HCT116 (cell line): ENCODE measurements around the gene RELL1. TPM values are rescaled to one million over a fixed set of nuclear protein-coding genes. Genes with fewer than 3 reads are reported as not detected.

ENCODE experiments used
- ATAC-seq: fragments of 200-7000 bp; cut with Tn5 transposase; 2 replicates; pipeline ENCODE4 v1.9.1; 2020; ENCODE audit warnings: mild to moderate bottlenecking, moderate library complexity
- BruUV-seq: library from RNA; stranded (reverse); fragments of 400-500 nt; replicated peaks from 2 replicates; lab custom pipeline; 2021; lab: Mats Ljungman, UMichigan
- CTCF ChIA-PET: fragments of 300-600 bp; sonication (Branson Sonifier 250); formaldehyde crosslinking; loops from one replicate; lab custom pipeline; 2021; ENCODE audit warnings: antibody characterized with exemption; lab: Charles Lee
- POLR2A ChIA-PET: fragments of 300-600, 350-600 bp; sonication (Branson Sonifier 250); formaldehyde crosslinking; loops from one replicate; lab custom pipeline; 2021; ENCODE audit warnings: antibody characterized with exemption; lab: Charles Lee
- RAD21 ChIA-PET, 2 experiments: fragments of 300-600 bp; sonication (Branson Sonifier 250); formaldehyde crosslinking; loops; one replicate each; lab custom pipeline; 2023; ENCODE audit warnings: low total read pairs in 2 of 2; ENCODE audit not compliant: uncharacterized antibody in 2 of 2, unreplicated experiment in 2 of 2, low non-redundant PET in 1 of 2; lab: Charles Lee
- DNase-seq: peaks from one replicate; pipeline ENCODE4 v3.0.0-alpha.2; 2010; ENCODE audit warnings: low read depth, low spot score
- H2AFZ ChIP-seq: fragments of 200-600 bp; shearing (Covaris generic), sonication (generic); 2 replicates; pipeline ENCODE4 v1.6.1; 2017; ENCODE audit warnings: low read depth, mixed run types, mixed read lengths, antibody characterized with exemption, low read length; ENCODE audit not compliant: poor library complexity, severe bottlenecking
- H3K27ac ChIP-seq: 2 replicates; pipeline ENCODE4 v1.5.1; 2012; ENCODE audit warnings: low read depth, low read length
- H3K27me3 ChIP-seq: fragments of 200-600 bp; sonication (generic); 2 replicates; pipeline ENCODE4 v1.6.1; 2016; ENCODE audit warnings: mixed run types, low read length, mixed read lengths; ENCODE audit not compliant: insufficient read depth
- H3K36me3 ChIP-seq, 2 experiments: fragments of 200-500 bp in 1 of 2; fragments of 200-600 bp in 1 of 2; sonication (Bioruptor generic) in 1 of 2; sonication (generic) in 1 of 2; 2 replicates each; pipeline versions ENCODE4 v1.5.1 to v1.6.1; 2014 to 2016; ENCODE audit warnings: low read length in 2 of 2, inconsistent platforms in 1 of 2, mixed read lengths in 1 of 2, mixed run types in 1 of 2; ENCODE audit not compliant: insufficient read depth in 2 of 2, control insufficient read depth in 1 of 2
- H3K4me1 ChIP-seq, 2 experiments: fragments of 200-600 bp in 1 of 2; sonication (generic) in 1 of 2; 2 replicates each; pipeline versions ENCODE4 v1.5.1 to v1.6.1; 2012 to 2017; ENCODE audit warnings: low read length in 2 of 2, inconsistent platforms in 1 of 2, mild to moderate bottlenecking in 1 of 2, mixed read lengths in 1 of 2, mixed run types in 1 of 2, moderate library complexity in 1 of 2; ENCODE audit not compliant: insufficient read depth in 2 of 2, control insufficient read depth in 1 of 2
- H3K4me2 ChIP-seq: fragments of 200-600 bp; sonication (generic); 2 replicates; pipeline ENCODE4 v1.6.1; 2017; ENCODE audit warnings: mixed run types, low read length, mixed read lengths
- H3K4me3 ChIP-seq, 2 experiments: fragments of 200-600 bp in 1 of 2; sonication (generic) in 1 of 2; replicated peaks in 1 of 2; 2 replicates each; pipeline ENCODE4 v1.5.1; 2011 to 2016; ENCODE audit warnings: low read length in 2 of 2, control low read depth in 1 of 2, low read depth in 1 of 2, mild to moderate bottlenecking in 1 of 2, mixed read lengths in 1 of 2, mixed run types in 1 of 2
- H3K79me2 ChIP-seq: fragments of 200-600 bp; sonication (generic); 2 replicates; pipeline ENCODE4 v1.6.1; 2017; ENCODE audit warnings: mild to moderate bottlenecking, mixed run types, low read length, moderate library complexity, mixed read lengths; ENCODE audit not compliant: insufficient read depth
- H3K9ac ChIP-seq: fragments of 200-600 bp; sonication (generic); 2 replicates; pipeline ENCODE4 v1.6.1; 2016; ENCODE audit warnings: low read length, mixed read lengths
- H3K9me2 ChIP-seq: fragments of 200-600 bp; sonication (generic), shearing (Covaris generic); 2 replicates; pipeline ENCODE4 v1.6.1; 2017; ENCODE audit warnings: mixed run types, mild to moderate bottlenecking, moderate library complexity; ENCODE audit not compliant: insufficient read depth
- H3K9me3 ChIP-seq, 2 experiments: fragments of 200-500 bp in 1 of 2; fragments of 200-600 bp in 1 of 2; sonication (Bioruptor generic) in 1 of 2; sonication (generic) in 1 of 2; 2 replicates each; pipeline ENCODE4 v1.6.1; 2014 to 2017; ENCODE audit warnings: low read length in 2 of 2, mixed read lengths in 2 of 2, inconsistent platforms in 1 of 2, low read depth in 1 of 2, mild to moderate bottlenecking in 1 of 2, mixed run types in 1 of 2, moderate library complexity in 1 of 2; ENCODE audit not compliant: control insufficient read depth in 1 of 2, insufficient read depth in 1 of 2
- H4K20me1 ChIP-seq: fragments of 200-600 bp; sonication (generic), shearing (Covaris generic); 2 replicates; pipeline ENCODE4 v1.6.1; 2017; ENCODE audit warnings: mixed run types, mild to moderate bottlenecking, moderate library complexity; ENCODE audit not compliant: insufficient read depth
- ATF3 ChIP-seq: IDR thresholded peaks from 2 replicates; pipeline ENCODE4 v1.6.1; 2012
- CEBPB ChIP-seq: IDR thresholded peaks from 2 replicates; pipeline ENCODE4 v1.6.1; 2012; ENCODE audit warnings: low read depth
- EGR1 ChIP-seq: IDR thresholded peaks from 2 replicates; pipeline ENCODE4 v1.6.1; 2012; ENCODE audit warnings: low read depth
- ELF1 ChIP-seq: IDR thresholded peaks from 2 replicates; pipeline ENCODE4 v1.6.1; 2012; ENCODE audit warnings: low read depth, borderline replicate concordance
- EZH2 ChIP-seq: fragments of 200-600 bp; sonication (generic); IDR thresholded peaks from 2 replicates; pipeline ENCODE4 v1.6.1; 2017; ENCODE audit warnings: antibody characterized with exemption, mixed run types
- EZH2phosphoT487 ChIP-seq: fragments of 200-600 bp; IDR thresholded peaks from 2 replicates; pipeline ENCODE4 v1.6.1; 2018; ENCODE audit warnings: antibody characterized with exemption, borderline replicate concordance
- FOSL1 ChIP-seq: IDR thresholded peaks from 2 replicates; pipeline ENCODE4 v1.6.1; 2012; ENCODE audit warnings: low read depth
- JUND ChIP-seq: IDR thresholded peaks from 2 replicates; pipeline ENCODE4 v1.6.1; 2012
- MAX ChIP-seq: IDR thresholded peaks from 2 replicates; pipeline ENCODE4 v1.6.1; 2012
- POLR2A ChIP-seq: IDR thresholded peaks from 2 replicates; pipeline ENCODE4 v1.7.0; 2011; ENCODE audit warnings: borderline replicate concordance; ENCODE audit not compliant: insufficient read depth, insufficient read length; ENCODE audit errors: extremely low read depth
- POLR2AphosphoS5 ChIP-seq: IDR thresholded peaks from 2 replicates; pipeline ENCODE4 v1.6.1; 2011; ENCODE audit warnings: mild to moderate bottlenecking, low read depth, low read length, moderate library complexity
- RAD21 ChIP-seq: IDR thresholded peaks from 2 replicates; pipeline ENCODE4 v1.6.1; 2012; ENCODE audit warnings: low read depth, mild to moderate bottlenecking
- REST ChIP-seq: IDR thresholded peaks from 2 replicates; pipeline ENCODE4 v1.6.1; 2012; ENCODE audit warnings: low read depth
- SIN3A ChIP-seq: IDR thresholded peaks from 2 replicates; pipeline ENCODE4 v1.6.1; 2012; ENCODE audit warnings: low read depth
- SP1 ChIP-seq: IDR thresholded peaks from 2 replicates; pipeline ENCODE4 v1.6.1; 2012; ENCODE audit warnings: low read depth
- SRF ChIP-seq: IDR thresholded peaks from 2 replicates; pipeline ENCODE4 v1.6.1; 2012; ENCODE audit warnings: low read depth
- TCF7L2 ChIP-seq: IDR thresholded peaks from 2 replicates; pipeline ENCODE4 v1.7.0; 2011; ENCODE audit warnings: borderline replicate concordance, inconsistent platforms; ENCODE audit not compliant: insufficient read depth, insufficient read length; ENCODE audit errors: extremely low read depth
- ZBTB33 ChIP-seq: IDR thresholded peaks from 2 replicates; pipeline ENCODE4 v1.6.1; 2011; ENCODE audit warnings: mild to moderate bottlenecking, low read length, moderate library complexity; ENCODE audit not compliant: insufficient replicate concordance; ENCODE audit errors: extremely low read depth
- ZFX ChIP-seq: fragments of 450-650 bp; IDR thresholded peaks from 2 replicates; pipeline ENCODE4 v1.6.1; 2017
- ZNF274 ChIP-seq: fragments of 200-500 bp; sonication (Bioruptor generic); IDR thresholded peaks from 2 replicates; pipeline ENCODE4 v1.6.1; 2014; ENCODE audit warnings: mild to moderate bottlenecking, low read depth, low read length, inconsistent platforms
- intact Hi-C: fragments of 100-400 bp; cut with micrococcal nuclease; formaldehyde crosslinking; loops from 2 replicates; pipeline ENCODE4 v1.10.0; 2022
- total RNA-seq: library from RNA; stranded (reverse); gene quantifications from one replicate; pipeline ENCODE4 v1.2.1, GENCODE V29; 2021; ENCODE audit not compliant: unreplicated experiment

The RELL1 gene
- total RNA-seq, 1 experiment from 2014 or later: 30.2 TPM

- ATAC-seq: peak; percentile 96
- H4K20me1 ChIP-seq: no peaks in the 10 kb centered on the region
- DNase-seq: peak; percentile 59
- no peaks in the 10 kb centered on the region for H3K79me2 ChIP-seq
- H3K36me3 ChIP-seq: peaks cover under 1 to 15% of the 10 kb centered on the region in 2 experiments; a peak in 1 of 4 replicates
- peaks cover 9 to 17% of the 10 kb centered on the region in 2 experiments for H3K4me1 ChIP-seq
- H3K27me3 ChIP-seq: no peaks in the 10 kb centered on the region
- RAD21 ChIA-PET: no interaction called here
- POLR2A ChIA-PET: no interaction called here
- CTCF ChIA-PET: no interaction called here
- intact Hi-C loops: no loop called here
- no peaks in the 10 kb centered on the region for H3K9me2 ChIP-seq
- H3K27ac ChIP-seq: no peak overlapping the region
- no peak overlapping the region for H3K4me3 ChIP-seq
- peak overlapping the region; percentile 39 for H3K4me2 ChIP-seq
- no peaks in the 10 kb centered on the region for H3K9me3 ChIP-seq
- H2AFZ ChIP-seq: no peak overlapping the region
- H3K9ac ChIP-seq: no peak overlapping the region
- BruUV-seq: no TSS peak
- TF ChIP-seq REST (no peak), EZH2 (no peak), ELF1 (no peak), CEBPB (peak; percentile 73), POLR2A (no peak), TCF7L2 (no peak), MAX (peak; percentile 42; the same call in 1 of the 2 replicates), SP1 (peak; percentile 62), ATF3 (0 out of 2 replicates have a peak, but pooled peaks have one; percentile 55), JUND (peak; percentile 82), ZFX (no peak), FOSL1 (peak; percentile 83), ZNF274 (no peak), SRF (no peak), ZBTB33 (no peak), SIN3A (0 out of 2 replicates have a peak, but pooled peaks have one; percentile 32), POLR2AphosphoS5 (no peak), EZH2phosphoT487 (no peak), EGR1 (no peak), RAD21 (0 out of 2 replicates have a peak, but pooled peaks have one; percentile 13)
These were observed 57.1 kb downstream of the RELL1 start for GRCh38 chr4:37628977-37629609.
